ENCODE data around the gene GNL1. TPM values are rescaled to one million over a fixed set of nuclear protein-coding genes. Genes with fewer than 3 reads are reported as not detected.

GNL1 gene
- total and polyA plus RNA-seq, 2 of the 8 experiments (the other 6 are each of a cell fraction or from before 2014, with no cell fraction given), result 42.4 to 67.8 TPM

GRCh38 chr6:30556066-30556905, at the start of gene GNL1 (continued):
- TF ChIP-seq RAD21 (IDR thresholded peaks at IDR 0.05 in 1 of 2, conservative IDR thresholded peaks at IDR 0.05 in 1 of 2; ENCODE audit: low read depth in 2 of 2, low read length in 2 of 2) (no peak), KDM1A (IDR thresholded peaks at IDR 0.05; ENCODE audit: borderline replicate concordance, low read length) (no peak), ATF2 (IDR thresholded peaks at IDR 0.05; ENCODE audit: low read length) (no peak; the same call in 1 of the 2 replicates), KDM4A (IDR thresholded peaks at IDR 0.05; ENCODE audit: low read depth, low read length, severe bottlenecking) (peak; percentile 58), HDAC2 (IDR thresholded peaks at IDR 0.05; ENCODE audit: borderline replicate concordance in 1 of 2, low read depth in 2 of 2, low read length in 2 of 2) (no peak), POU5F1 (IDR thresholded peaks at IDR 0.05; ENCODE audit: low read depth, low read length) (no peak), CTBP2 (IDR thresholded peaks at IDR 0.05; ENCODE audit: borderline replicate concordance, insufficient read depth, insufficient read length, low read length) (no peak), JUND (IDR thresholded peaks at IDR 0.05; ENCODE audit: low read length) (peak; percentile 87), RBBP5 (IDR thresholded peaks at IDR 0.05; ENCODE audit: borderline replicate concordance, low read depth, low read length) (no peak), GTF2F1 (IDR thresholded peaks at IDR 0.05; ENCODE audit: borderline replicate concordance, low read depth, low read length) (no peak)

Data from H1 (cell line).